GM12878 (cell line): ENCODE measurements around the gene ATP5PD.
"Not testable (repeated sequence)": the region's sequence is repeated elsewhere in the genome, so short reads cannot be mapped to it uniquely, and the experiment has no call there.

Experiments used
- ATF2 ChIP-seq: IDR thresholded peaks from 2 replicates; pipeline ENCODE4 v1.6.1; 2012; ENCODE audit warnings: low read length, inconsistent platforms
- BCLAF1 ChIP-seq: fragments of 450-650 bp; IDR thresholded peaks from 2 replicates; pipeline ENCODE4 v1.6.1; 2017; ENCODE audit warnings: antibody characterized with exemption, mild to moderate bottlenecking, moderate library complexity
- CEBPB ChIP-seq, 2 experiments: fragments of 150-350 bp in 1 of 2; IDR thresholded peaks; 2 replicates each; pipeline ENCODE4 v1.6.1; 2012 to 2014; ENCODE audit warnings: low read depth in 2 of 2, low read length in 2 of 2, borderline replicate concordance in 1 of 2, inconsistent platforms in 1 of 2
- CTCF ChIP-seq, 3 experiments: IDR thresholded peaks in 2 of 3; conservative IDR thresholded peaks in 1 of 3; 2 replicates each; pipeline ENCODE4 v1.5.1; 2011; ENCODE audit warnings: low read depth in 3 of 3, low read length in 3 of 3, mild to moderate bottlenecking in 3 of 3, control low read depth in 2 of 3, moderate library complexity in 2 of 3, inconsistent platforms in 1 of 3, mixed read lengths in 1 of 3; ENCODE audit not compliant: control insufficient read depth in 2 of 3, insufficient read depth in 1 of 3; ENCODE audit errors: extremely low read depth in 1 of 3
- JUND ChIP-seq: IDR thresholded peaks from 2 replicates; pipeline ENCODE4 v1.6.1; 2012; ENCODE audit warnings: low read depth, mild to moderate bottlenecking, low read length, improper control_type of control experiment, moderate library complexity
- NFYA ChIP-seq: IDR thresholded peaks from 2 replicates; pipeline ENCODE4 v1.6.1; 2011; ENCODE audit warnings: low read depth, mild to moderate bottlenecking, low read length, improper control_type of control experiment, borderline replicate concordance
- POLR2AphosphoS5 ChIP-seq: IDR thresholded peaks from 2 replicates; pipeline ENCODE4 v1.6.1; 2011; ENCODE audit warnings: mild to moderate bottlenecking, low read length, inconsistent platforms
- RAD21 ChIP-seq: IDR thresholded peaks from 2 replicates; pipeline ENCODE4 v1.6.1; 2011; ENCODE audit warnings: mild to moderate bottlenecking, low read depth, low read length, moderate library complexity; ENCODE audit not compliant: insufficient read depth
- REST ChIP-seq: IDR thresholded peaks from 2 replicates; pipeline ENCODE4 v1.6.1; 2012; ENCODE audit warnings: mild to moderate bottlenecking, low read depth, low read length
- STAT3 ChIP-seq: IDR thresholded peaks from 2 replicates; pipeline ENCODE4 v1.6.1; 2011; ENCODE audit warnings: low read depth, low read length, improper control_type of control experiment

- not testable (repeated sequence) for TF ChIP-seq POLR2AphosphoS5; ATF2; CTCF (IDR thresholded peaks at IDR 0.05 in 2 of 3, conservative IDR thresholded peaks at IDR 0.05 in 1 of 3; ENCODE audit: control insufficient read depth in 2 of 3, extremely low read depth in 1 of 3, insufficient read depth in 1 of 3, low read depth in 3 of 3, low read length in 3 of 3); BCLAF1; JUND; STAT3; CEBPB (IDR thresholded peaks at IDR 0.05; ENCODE audit: borderline replicate concordance in 1 of 2, low read depth in 2 of 2, low read length in 2 of 2); NFYA; REST; RAD21
Observed at GRCh38 chr17:75072909-75073308, 26.1 kb upstream of the ATP5PD start.
